ENCODE measurements around the gene DSN1. TPM values are rescaled to one million over a fixed set of nuclear protein-coding genes. Genes with fewer than 3 reads are reported as not detected.

The DSN1 gene, protein sequence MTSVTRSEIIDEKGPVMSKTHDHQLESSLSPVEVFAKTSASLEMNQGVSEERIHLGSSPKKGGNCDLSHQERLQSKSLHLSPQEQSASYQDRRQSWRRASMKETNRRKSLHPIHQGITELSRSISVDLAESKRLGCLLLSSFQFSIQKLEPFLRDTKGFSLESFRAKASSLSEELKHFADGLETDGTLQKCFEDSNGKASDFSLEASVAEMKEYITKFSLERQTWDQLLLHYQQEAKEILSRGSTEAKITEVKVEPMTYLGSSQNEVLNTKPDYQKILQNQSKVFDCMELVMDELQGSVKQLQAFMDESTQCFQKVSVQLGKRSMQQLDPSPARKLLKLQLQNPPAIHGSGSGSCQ
- total RNA-seq = 4.7 TPM

DNA sequence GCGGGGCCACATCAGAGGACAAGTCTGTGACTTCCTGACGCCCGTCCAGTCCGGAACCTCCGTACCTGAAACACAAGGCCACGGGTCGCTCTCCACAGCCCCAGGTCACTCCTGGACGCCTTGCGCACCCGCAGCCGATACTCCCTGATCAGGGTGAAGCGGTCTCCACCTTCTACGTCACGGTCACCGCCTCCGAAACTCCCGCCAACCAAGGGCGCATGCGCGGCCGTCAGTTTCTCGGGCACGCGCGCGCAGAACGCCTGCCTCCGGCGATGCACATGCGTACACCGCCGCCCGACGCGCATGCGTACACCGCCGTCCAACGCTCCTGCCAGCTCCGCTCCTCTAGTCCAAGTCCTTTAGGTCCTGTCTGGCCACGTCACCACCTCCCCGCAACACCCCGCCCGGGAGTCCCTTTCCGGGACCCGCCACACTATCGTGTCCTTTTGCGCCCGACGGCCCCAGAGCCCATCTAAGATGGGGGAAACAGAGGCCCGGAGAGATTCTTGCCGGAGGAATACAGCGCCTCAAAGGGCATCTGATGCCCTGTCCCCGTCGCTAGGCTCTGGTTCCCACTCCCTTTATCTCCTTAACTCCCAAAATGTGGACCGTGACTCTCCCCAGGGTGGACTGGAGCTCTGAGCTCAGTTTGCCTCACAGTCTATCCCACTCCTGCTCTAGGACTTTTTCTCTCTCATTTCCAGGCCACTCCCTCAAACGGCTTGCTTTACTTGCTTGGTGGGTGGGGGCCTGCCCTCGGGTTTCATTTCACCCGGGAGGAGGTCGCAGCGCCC lies at the start of gene DSN1:
Gene DSN1, minus strand, starts transcription at position 167 of the 794 bp plus-strand sequence. CDS start 2,305 bp downstream, outside the sequence.
- peak; percentile 97 to 99 for DNase-seq (ENCODE audit: extremely low spot score in 2 of 2)
- H3K4me1 ChIP-seq = peaks cover 22% of the 10 kb centered on the region
- no peaks in the 10 kb centered on the region for H3K36me3 ChIP-seq
- TF ChIP-seq, protein P1, sequence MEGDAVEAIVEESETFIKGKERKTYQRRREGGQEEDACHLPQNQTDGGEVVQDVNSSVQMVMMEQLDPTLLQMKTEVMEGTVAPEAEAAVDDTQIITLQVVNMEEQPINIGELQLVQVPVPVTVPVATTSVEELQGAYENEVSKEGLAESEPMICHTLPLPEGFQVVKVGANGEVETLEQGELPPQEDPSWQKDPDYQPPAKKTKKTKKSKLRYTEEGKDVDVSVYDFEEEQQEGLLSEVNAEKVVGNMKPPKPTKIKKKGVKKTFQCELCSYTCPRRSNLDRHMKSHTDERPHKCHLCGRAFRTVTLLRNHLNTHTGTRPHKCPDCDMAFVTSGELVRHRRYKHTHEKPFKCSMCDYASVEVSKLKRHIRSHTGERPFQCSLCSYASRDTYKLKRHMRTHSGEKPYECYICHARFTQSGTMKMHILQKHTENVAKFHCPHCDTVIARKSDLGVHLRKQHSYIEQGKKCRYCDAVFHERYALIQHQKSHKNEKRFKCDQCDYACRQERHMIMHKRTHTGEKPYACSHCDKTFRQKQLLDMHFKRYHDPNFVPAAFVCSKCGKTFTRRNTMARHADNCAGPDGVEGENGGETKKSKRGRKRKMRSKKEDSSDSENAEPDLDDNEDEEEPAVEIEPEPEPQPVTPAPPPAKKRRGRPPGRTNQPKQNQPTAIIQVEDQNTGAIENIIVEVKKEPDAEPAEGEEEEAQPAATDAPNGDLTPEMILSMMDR (IDR thresholded peaks at IDR 0.05) = no peak
- TF ChIP-seq POLR2AphosphoS5 (IDR thresholded peaks at IDR 0.05; ENCODE audit: insufficient read depth in 1 of 2, low read depth in 1 of 2) = peak; percentile 96 to 98
- TF ChIP-seq POLR2A (IDR thresholded peaks at IDR 0.05) = peak in 1 of 2 donors; percentile 76
- H3K27ac ChIP-seq = peak within 1 kb of the TSS; percentile 99
- no peaks in the 10 kb centered on the region for H3K27me3 ChIP-seq
- no peaks in the 10 kb centered on the region for H3K9me3 ChIP-seq
- intact Hi-C loops (cut with DNase I) = loop anchor here (5.0 kb wide), 2 partner anchors 59 to 89 kb away; a partner anchor contains a TSS
- H3K4me3 ChIP-seq = peak within 1 kb of the TSS; percentile 54 to 68

DNA sequence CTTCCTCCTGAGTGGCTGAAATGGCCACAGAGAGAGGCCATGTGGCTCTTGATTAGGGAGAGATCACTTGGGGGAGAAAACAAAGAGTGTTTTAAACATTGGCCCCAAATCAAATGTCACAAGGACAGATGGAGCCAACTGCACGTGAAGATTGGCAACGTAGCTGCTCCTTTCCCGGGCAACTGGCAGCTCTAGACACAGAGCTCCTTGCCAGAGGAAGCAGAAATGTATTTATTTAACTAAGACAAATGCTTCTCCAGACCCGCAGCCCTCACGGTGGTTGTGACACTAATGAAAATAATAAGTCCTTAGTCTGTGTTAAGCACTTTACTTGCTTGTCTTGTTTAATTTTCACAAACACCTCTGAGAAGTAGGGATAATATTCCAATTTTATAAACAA lies 49.6 kb upstream of the DSN1 start:
- Histone ChIP-seq H3K4me3 (no peak overlapping the region), H3K4me1 (peaks cover 29% of the 10 kb centered on the region), H3K27me3 (no peaks in the 10 kb centered on the region), H3K36me3 (peaks cover 0 to 11% of the 10 kb centered on the region in 2 donors), H3K9me3 (no peaks in the 10 kb centered on the region), H3K27ac (no peak overlapping the region)
- TF ChIP-seq, protein P1 (IDR thresholded peaks at IDR 0.05) = no peak
- TF ChIP-seq POLR2A (IDR thresholded peaks at IDR 0.05) = no peak
- TF ChIP-seq POLR2AphosphoS5 (IDR thresholded peaks at IDR 0.05; ENCODE audit: insufficient read depth in 1 of 2, low read depth in 1 of 2) = no peak
- intact Hi-C loops (cut with DNase I) = no loop called here
- no peak for DNase-seq (ENCODE audit: extremely low spot score in 2 of 2)

DNA sequence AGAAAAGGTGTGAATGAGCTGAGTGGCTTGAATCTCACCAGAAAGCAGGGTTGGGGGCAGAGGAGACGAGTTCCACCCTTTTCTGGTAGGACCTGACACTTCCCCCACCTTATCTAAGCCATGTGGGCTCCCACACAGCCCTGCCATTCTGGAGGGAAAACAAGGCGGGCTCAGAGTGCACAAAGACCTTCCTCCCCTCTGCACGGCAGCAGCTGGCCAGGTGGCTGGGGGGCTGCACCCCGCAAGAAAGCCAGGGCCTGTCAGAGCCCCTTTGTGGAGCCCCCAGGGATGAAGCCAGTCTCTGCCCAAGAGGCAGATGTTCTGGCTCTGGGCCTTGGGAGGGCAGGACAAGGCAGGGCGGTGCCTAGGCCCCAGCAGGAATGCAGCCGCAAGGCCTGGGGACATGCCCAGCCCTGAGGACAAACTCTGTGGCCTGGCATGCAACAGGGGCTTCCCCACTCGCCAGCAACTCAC lies 48.4 kb upstream of the DSN1 start:
- no peaks in the 10 kb centered on the region for H3K9me3 ChIP-seq
- peaks cover 29% of the 10 kb centered on the region for H3K4me1 ChIP-seq
- DNase-seq (ENCODE audit: extremely low spot score in 2 of 2) = no peak
- TF ChIP-seq POLR2AphosphoS5 (IDR thresholded peaks at IDR 0.05; ENCODE audit: insufficient read depth in 1 of 2, low read depth in 1 of 2) (no peak), POLR2A (IDR thresholded peaks at IDR 0.05) (no peak)
- TF ChIP-seq, protein P1 (IDR thresholded peaks at IDR 0.05) = no peak
- H3K27ac ChIP-seq = no peak overlapping the region
- H3K4me3 ChIP-seq = no peak overlapping the region
- intact Hi-C loops (cut with DNase I) = no loop called here
- no peaks in the 10 kb centered on the region for H3K27me3 ChIP-seq
- peaks cover 0 to 7% of the 10 kb centered on the region in 2 donors for H3K36me3 ChIP-seq

DNA sequence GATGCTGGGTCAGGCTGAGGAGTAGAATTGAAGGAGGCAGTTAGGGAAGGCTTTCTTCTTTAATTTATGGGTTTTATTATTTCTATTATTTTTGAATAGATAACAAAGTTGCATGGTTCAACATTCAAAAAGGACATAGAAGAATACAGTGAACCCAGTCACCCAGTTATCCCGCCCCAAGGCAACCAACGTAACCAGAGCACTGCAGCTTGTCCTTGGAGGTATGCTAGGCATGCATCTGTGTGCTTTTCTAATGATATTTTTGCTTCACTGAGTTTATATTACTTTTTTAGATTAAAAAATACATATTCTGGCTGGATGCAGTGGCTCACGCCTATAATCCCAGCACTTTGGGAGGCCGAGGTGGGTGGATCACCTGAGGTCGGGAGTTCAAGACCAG lies 47.4 kb upstream of the DSN1 start:
- no peaks in the 10 kb centered on the region for H3K9me3 ChIP-seq
- H3K4me1 ChIP-seq = peaks cover 29% of the 10 kb centered on the region
- H3K27me3 ChIP-seq = no peaks in the 10 kb centered on the region
- no peak overlapping the region for H3K27ac ChIP-seq
- intact Hi-C loops (cut with DNase I) = no loop called here
- H3K36me3 ChIP-seq = peaks cover 0 to 18% of the 10 kb centered on the region in 2 donors
- H3K4me3 ChIP-seq = no peak overlapping the region
- TF ChIP-seq POLR2AphosphoS5 (IDR thresholded peaks at IDR 0.05; ENCODE audit: insufficient read depth in 1 of 2, low read depth in 1 of 2) (no peak), POLR2A (IDR thresholded peaks at IDR 0.05) (no peak)
- TF ChIP-seq, protein P1 (IDR thresholded peaks at IDR 0.05) = no peak
- DNase-seq (ENCODE audit: extremely low spot score in 2 of 2) = no peak

All from vagina (tissue), 2 donors.